ENCODE data around the gene LRP1.
"Not testable (repeated sequence)": the region's sequence is repeated elsewhere in the genome, so short reads cannot be mapped to it uniquely, and the experiment has no call there.

LRP1 gene

GRCh38 chr12:57112492-57113294, 15.6 kb upstream of the LRP1 start:
- no peak for DNase-seq

DNA sequence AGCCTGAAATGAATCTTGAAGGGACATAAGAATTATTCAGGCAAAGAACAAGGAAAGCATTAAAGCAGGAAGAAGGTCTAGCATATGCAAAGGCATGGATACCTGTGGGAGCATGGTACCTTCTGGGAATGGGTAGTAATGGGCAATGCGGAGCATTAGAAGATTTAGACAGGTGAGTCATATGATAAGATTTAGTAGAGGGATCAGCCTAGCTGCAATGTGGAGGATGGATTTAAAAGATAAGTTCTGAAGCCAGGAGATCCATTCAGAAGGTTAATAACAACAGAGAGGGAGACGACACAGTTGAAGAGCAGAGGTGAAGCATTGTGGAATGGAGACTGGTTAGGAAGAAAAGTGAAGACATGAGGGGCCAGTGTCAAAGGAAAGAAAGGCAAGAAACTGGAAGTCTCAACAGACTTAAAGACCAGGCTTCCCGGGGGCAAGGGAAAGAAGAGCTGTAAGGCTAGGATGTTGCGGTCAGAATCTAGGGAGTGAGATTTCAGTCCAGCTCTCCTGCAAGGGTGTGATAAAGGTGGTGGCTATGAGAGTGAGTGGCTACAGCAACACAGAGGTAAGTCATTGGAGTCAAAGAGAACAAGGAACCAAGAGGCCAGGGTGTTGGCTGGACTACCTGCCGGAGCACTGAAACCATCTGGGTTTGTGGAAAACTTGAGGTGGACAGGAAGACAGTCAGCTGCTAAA, 11.6 kb upstream of the LRP1 start:
- DNase-seq: no peak

- no peak for DNase-seq
Measured at GRCh38 chr12:57118711-57119271, 9.5 kb upstream of the LRP1 start.

- DNase-seq: no peak
Measured at GRCh38 chr12:57119294-57120085, 8.8 kb upstream of the LRP1 start.

DNA sequence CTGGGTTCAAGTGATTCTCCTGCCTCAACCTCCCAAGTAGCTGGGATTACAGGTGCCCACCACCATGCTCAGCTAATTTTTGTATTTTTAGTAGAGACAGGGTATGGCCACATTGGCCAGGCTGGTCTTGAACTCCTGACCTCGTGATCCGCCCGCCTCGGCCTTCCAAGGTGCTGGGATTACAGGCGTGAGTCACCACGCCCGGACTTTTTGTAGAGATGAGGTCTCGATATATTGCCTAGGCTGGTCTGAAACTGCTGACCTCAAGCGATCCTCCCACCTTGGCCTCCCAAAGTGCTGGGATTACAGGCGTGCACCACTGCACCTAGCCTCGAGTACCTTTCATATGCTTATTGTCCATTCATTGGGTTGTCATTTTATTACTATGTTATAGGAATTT, 7.6 kb upstream of the LRP1 start:
- not testable (repeated sequence) for DNase-seq

DNA sequence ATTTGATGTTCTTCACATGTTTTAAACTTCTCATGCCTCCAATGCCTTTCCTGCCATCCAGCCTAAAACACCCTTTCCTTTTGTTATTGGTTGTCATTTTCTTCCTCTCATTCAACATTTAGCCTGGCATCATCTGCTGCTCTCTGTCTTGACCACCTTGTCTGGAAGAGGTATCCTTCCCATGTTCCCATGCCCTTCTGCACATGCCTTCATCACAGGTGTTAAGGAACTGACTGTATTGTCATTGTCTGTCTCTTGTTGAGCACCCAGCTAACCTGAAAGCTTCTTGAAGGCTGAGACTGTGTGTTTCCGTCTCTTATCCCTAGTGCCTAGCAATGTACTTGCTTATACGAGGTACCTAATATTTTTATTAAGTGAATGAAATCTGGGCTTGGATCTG, 4.5 kb upstream of the LRP1 start:
- DNase-seq: no peak

GRCh38 chr12:57124261-57124877, 3.9 kb upstream of the LRP1 start:
- DNase-seq: peak; percentile 47

DNA sequence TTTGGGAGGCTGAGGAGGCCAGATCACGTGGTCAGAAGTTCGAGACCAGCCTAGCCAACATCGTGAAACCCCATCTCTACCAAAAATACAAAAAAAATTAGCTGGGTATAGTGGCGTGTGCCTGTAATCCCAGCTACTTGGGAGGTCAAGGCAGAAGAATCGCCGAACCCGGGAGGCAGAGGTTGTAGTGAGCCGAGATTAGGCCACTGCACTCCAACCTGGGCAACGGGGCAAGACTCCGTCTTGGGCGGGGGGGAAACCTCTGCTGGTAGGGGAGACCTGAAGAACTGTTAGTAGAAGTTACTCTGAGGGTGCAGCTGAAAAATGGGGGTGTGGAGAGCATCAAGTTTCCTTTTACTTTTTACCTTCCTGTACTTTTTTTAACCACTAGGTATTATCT, 2.2 kb upstream of the LRP1 start:
- DNase-seq: no peak

- no peak for DNase-seq
Measured at GRCh38 chr12:57126561-57126960, 1.7 kb upstream of the LRP1 start.

DNA sequence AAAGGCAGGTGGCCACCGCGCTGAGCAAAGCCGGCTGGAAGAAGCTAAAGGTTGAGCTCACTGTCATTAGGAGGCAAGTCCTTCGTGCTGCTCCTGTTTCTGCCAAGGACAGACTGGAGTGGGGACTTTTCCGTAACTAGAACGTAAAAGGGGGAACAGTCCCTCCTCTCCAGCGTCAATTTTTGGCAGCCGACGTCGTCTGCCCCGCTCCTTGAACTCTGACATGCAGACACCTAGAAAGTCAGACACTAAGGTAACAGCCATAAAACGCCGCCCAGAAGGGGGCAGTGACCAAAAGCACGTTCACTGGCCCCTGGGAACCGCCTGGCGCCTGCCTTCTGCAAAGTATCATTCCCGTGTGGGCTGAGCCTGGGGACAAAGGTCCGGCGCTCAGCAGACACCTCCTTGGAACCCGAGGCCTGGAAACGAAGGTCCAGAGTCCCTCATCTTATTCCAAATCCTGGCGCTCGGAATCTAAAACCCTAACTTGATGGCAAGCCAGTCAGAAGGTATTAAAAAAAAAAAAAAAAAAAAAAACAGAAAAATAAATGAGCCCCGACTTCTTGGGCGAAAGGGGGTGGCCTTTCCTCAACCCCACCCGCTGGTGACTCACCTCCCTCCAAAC, 1.1 kb upstream of the LRP1 start:
- DNase-seq: peak; percentile 45

GRCh38 chr12:57128519-57129247, 400 bp downstream of the LRP1 start:
- DNase-seq: no peak

DNA sequence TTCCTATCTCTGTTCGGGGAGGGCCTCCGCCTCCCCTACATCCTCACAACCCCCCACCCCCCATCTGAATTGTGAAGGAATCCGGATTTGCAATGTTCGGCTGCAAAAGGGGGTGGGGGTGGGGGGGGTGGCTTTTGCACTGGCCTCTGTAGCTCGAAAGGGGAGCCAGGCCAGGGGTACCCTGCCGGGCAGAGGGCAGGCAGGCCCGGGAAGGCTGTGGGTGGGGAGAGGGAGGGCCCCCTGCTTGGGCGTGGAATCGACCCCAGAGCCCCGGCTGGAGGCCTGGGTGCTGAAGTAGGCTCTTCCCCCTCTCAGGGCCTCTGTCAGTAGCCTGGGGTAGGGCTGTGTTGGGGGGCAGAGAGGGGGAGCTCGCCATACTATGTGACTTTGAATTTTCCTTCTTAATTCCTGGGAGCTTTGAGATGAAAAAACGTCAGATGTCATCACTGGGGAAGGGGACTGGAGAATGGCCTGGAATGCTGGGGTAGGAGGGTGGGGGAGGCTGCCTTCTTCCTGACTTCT, 1.1 kb downstream of the LRP1 start:
- no peak for DNase-seq

DNA sequence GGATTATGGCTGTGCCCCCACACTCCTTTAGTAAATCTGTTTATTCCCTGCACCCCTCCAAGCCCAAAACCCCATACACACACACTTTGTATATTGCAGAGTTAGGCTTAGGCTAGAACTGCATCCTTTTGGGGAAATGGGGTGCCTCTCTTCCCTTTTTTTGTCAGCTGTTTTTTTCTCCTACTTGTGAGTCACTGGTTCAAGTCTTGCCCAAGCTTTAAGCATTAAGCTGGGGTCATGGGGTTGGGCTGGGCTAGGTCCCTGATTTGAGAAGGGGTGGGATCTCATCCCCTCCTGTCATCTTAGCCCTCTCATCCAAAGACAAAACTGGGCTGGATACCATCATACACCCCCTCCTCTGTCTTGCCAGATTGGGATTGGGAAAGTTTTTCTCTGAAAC, 1.6 kb downstream of the LRP1 start:
- no peak for DNase-seq

DNA sequence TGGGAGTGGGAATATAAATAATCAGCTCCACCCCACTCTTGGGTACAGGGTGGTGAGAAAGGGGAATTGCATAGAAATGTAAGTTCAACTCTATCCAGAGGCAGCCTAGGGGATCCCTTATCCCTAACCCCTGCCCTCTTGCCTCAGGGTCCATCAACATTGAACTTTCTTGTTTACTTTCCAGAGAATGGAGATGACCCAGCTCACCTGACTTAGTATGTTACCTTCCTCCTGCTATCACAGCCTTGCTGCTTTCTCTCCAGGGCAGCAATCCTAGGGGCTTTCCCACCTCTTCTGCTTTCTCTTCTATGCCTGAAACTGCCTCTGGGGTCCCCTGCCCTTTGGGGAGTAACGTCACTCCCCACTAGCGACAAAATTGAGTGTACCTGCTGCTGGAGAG, 2.7 kb downstream of the LRP1 start:
- DNase-seq: no peak

GRCh38 chr12:57131896-57132744, 3.8 kb downstream of the LRP1 start:
- DNase-seq: peak; percentile 21

DNA sequence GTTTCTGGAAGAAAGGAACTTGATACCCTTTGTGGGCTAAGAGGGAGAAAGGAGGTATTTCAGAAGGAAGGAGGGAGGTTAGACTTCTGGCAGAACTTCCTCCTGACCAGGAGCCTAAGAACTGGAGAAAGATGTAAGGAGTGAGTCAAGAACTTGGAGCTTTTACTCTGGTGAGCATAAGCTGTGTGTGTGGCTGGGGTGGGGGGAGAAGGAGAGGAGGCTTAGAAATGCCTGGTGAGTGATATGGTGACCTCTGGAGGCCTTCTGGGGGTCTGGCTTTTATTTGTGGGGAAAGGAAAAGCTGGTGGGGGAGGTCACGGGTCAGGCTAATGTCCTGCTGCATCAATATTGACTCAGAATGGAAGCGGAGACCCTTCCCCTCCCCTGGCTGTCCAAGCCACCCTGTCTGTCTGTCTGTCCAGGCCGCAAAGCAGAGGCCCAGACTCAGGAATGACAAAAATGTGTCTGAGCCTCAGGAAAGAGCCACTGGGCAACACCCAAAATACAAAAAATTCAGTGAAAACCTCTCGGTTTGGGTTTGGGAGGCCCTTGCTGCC, 4.8 kb downstream of the LRP1 start:
- DNase-seq: no peak

GRCh38 chr12:57133916-57134315, 5.6 kb downstream of the LRP1 start:
- DNase-seq: no peak

DNA sequence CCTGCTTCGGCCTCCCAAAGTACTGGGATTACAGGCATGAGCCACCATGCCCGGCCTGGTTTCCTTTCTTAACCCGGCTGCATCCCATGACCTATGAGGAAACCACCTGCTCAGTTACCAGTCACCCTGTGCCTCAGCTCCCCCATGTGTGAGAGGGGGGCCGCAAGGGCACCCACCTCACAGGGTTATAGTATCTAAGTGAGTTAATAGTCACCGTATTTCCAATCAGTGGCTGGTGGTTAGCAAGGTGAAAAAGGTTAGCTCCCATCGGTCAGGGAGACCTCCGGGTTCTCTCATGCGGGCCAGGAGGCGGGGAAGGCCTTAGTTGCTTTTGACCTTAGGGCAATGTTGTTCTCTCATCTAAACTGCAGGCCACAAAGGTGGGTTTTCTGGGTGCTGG, 6.7 kb downstream of the LRP1 start:
- no peak for DNase-seq

GRCh38 chr12:57135527-57136326, 7.4 kb downstream of the LRP1 start:
- DNase-seq: no peak

Measured in DMS153 (cell line).